ENCODE results near the gene CHAF1A. TPM values are rescaled to one million over a fixed set of nuclear protein-coding genes. Genes with fewer than 3 reads are reported as not detected.

The CHAF1A gene
- total and polyA plus RNA-seq, 2 of the 8 experiments (the other 6 are each of a cell fraction or from before 2014, with no cell fraction given) = 122 to 147 TPM

DNA sequence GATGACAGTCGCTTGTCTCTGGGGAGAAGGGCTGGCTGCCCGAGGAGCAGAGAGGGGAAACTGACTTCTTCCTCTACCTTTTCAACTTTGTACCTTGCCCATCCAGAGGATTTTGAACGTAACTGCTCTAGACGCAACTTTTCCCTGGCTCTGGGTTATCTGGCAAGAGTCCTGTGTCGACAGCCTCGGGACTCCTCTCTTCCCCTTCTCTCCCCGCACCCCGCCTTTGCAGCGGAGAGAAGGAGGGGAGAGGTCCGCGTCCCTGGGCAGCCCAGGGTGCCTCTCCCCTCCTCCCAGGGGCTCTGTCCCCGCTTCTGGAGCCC, 2.7 kb upstream of the CHAF1A start (continued):
- TF ChIP-seq, protein P1, sequence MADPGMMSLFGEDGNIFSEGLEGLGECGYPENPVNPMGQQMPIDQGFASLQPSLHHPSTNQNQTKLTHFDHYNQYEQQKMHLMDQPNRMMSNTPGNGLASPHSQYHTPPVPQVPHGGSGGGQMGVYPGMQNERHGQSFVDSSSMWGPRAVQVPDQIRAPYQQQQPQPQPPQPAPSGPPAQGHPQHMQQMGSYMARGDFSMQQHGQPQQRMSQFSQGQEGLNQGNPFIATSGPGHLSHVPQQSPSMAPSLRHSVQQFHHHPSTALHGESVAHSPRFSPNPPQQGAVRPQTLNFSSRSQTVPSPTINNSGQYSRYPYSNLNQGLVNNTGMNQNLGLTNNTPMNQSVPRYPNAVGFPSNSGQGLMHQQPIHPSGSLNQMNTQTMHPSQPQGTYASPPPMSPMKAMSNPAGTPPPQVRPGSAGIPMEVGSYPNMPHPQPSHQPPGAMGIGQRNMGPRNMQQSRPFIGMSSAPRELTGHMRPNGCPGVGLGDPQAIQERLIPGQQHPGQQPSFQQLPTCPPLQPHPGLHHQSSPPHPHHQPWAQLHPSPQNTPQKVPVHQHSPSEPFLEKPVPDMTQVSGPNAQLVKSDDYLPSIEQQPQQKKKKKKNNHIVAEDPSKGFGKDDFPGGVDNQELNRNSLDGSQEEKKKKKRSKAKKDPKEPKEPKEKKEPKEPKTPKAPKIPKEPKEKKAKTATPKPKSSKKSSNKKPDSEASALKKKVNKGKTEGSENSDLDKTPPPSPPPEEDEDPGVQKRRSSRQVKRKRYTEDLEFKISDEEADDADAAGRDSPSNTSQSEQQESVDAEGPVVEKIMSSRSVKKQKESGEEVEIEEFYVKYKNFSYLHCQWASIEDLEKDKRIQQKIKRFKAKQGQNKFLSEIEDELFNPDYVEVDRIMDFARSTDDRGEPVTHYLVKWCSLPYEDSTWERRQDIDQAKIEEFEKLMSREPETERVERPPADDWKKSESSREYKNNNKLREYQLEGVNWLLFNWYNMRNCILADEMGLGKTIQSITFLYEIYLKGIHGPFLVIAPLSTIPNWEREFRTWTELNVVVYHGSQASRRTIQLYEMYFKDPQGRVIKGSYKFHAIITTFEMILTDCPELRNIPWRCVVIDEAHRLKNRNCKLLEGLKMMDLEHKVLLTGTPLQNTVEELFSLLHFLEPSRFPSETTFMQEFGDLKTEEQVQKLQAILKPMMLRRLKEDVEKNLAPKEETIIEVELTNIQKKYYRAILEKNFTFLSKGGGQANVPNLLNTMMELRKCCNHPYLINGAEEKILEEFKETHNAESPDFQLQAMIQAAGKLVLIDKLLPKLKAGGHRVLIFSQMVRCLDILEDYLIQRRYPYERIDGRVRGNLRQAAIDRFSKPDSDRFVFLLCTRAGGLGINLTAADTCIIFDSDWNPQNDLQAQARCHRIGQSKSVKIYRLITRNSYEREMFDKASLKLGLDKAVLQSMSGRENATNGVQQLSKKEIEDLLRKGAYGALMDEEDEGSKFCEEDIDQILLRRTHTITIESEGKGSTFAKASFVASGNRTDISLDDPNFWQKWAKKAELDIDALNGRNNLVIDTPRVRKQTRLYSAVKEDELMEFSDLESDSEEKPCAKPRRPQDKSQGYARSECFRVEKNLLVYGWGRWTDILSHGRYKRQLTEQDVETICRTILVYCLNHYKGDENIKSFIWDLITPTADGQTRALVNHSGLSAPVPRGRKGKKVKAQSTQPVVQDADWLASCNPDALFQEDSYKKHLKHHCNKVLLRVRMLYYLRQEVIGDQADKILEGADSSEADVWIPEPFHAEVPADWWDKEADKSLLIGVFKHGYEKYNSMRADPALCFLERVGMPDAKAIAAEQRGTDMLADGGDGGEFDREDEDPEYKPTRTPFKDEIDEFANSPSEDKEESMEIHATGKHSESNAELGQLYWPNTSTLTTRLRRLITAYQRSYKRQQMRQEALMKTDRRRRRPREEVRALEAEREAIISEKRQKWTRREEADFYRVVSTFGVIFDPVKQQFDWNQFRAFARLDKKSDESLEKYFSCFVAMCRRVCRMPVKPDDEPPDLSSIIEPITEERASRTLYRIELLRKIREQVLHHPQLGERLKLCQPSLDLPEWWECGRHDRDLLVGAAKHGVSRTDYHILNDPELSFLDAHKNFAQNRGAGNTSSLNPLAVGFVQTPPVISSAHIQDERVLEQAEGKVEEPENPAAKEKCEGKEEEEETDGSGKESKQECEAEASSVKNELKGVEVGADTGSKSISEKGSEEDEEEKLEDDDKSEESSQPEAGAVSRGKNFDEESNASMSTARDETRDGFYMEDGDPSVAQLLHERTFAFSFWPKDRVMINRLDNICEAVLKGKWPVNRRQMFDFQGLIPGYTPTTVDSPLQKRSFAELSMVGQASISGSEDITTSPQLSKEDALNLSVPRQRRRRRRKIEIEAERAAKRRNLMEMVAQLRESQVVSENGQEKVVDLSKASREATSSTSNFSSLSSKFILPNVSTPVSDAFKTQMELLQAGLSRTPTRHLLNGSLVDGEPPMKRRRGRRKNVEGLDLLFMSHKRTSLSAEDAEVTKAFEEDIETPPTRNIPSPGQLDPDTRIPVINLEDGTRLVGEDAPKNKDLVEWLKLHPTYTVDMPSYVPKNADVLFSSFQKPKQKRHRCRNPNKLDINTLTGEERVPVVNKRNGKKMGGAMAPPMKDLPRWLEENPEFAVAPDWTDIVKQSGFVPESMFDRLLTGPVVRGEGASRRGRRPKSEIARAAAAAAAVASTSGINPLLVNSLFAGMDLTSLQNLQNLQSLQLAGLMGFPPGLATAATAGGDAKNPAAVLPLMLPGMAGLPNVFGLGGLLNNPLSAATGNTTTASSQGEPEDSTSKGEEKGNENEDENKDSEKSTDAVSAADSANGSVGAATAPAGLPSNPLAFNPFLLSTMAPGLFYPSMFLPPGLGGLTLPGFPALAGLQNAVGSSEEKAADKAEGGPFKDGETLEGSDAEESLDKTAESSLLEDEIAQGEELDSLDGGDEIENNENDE (IDR thresholded peaks at IDR 0.05; ENCODE audit: insufficient replicate concordance, low read length) = no peak
- TF ChIP-seq SAP30 (IDR thresholded peaks at IDR 0.05; ENCODE audit: insufficient read depth, insufficient replicate concordance, low read length) (peak; percentile 33), RFX5 (IDR thresholded peaks at IDR 0.05; ENCODE audit: borderline replicate concordance, low read depth, low read length) (no peak)
